Measurements from ENCODE around the gene TET1.
"Not testable (repeated sequence)": the region's sequence is repeated elsewhere in the genome, so short reads cannot be mapped to it uniquely, and the experiment has no call there.

The TET1 gene

GRCh38 chr10:68560186-68560942, at the start of gene TET1:
Gene TET1 (plus strand): TSS chr10:68560337. CDS start chr10:68572339, 12,002 bp downstream.
- DNase-seq (ENCODE audit: low read depth in 2 of 2): no peak

- not testable (repeated sequence) for DNase-seq (ENCODE audit: low read depth in 2 of 2)
Measured at GRCh38 chr10:68516216-68516615, 43.9 kb upstream of the TET1 start.

- peak; percentile 69 to 71 for DNase-seq (ENCODE audit: low read depth in 2 of 2)
Measured at GRCh38 chr10:68516766-68517165, 43.4 kb upstream of the TET1 start.

- DNase-seq (ENCODE audit: low read depth in 2 of 2): peak in 1 of 2 experiments; percentile 2
Measured at GRCh38 chr10:68517188-68517587, 42.9 kb upstream of the TET1 start.

- not testable (repeated sequence) for DNase-seq (ENCODE audit: low read depth in 2 of 2)
Measured at GRCh38 chr10:68518609-68519008, 41.5 kb upstream of the TET1 start.

GRCh38 chr10:68525490-68526038, 34.6 kb upstream of the TET1 start:
- DNase-seq (ENCODE audit: low read depth in 2 of 2): not testable (repeated sequence)

GRCh38 chr10:68526634-68527307, 33.4 kb upstream of the TET1 start:
- DNase-seq (ENCODE audit: low read depth in 2 of 2): no peak

- no peak for DNase-seq (ENCODE audit: low read depth in 2 of 2)
Measured at GRCh38 chr10:68536973-68537372, 23.2 kb upstream of the TET1 start.

- DNase-seq (ENCODE audit: low read depth in 2 of 2): no peak
Measured at GRCh38 chr10:68537796-68538195, 22.3 kb upstream of the TET1 start.

- DNase-seq (ENCODE audit: low read depth in 2 of 2): no peak
Measured at GRCh38 chr10:68543004-68543918, 16.9 kb upstream of the TET1 start.

GRCh38 chr10:68550747-68551411, 9.3 kb upstream of the TET1 start:
- peak; percentile 57 to 61 for DNase-seq (ENCODE audit: low read depth in 2 of 2)

GRCh38 chr10:68553138-68553537, 7.0 kb upstream of the TET1 start:
- no peak for DNase-seq (ENCODE audit: low read depth in 2 of 2)

GRCh38 chr10:68553599-68553998, 6.5 kb upstream of the TET1 start:
- no peak for DNase-seq (ENCODE audit: low read depth in 2 of 2)

GRCh38 chr10:68558478-68558877, 1.7 kb upstream of the TET1 start:
- DNase-seq (ENCODE audit: low read depth in 2 of 2): no peak

GRCh38 chr10:68559251-68559650, 886 bp upstream of the TET1 start:
- no peak for DNase-seq (ENCODE audit: low read depth in 2 of 2)

- no peak for DNase-seq (ENCODE audit: low read depth in 2 of 2)
Measured at GRCh38 chr10:68559841-68560185, 324 bp upstream of the TET1 start.

GRCh38 chr10:68560943-68561864, 1.1 kb downstream of the TET1 start:
- DNase-seq (ENCODE audit: low read depth in 2 of 2): no peak

GRCh38 chr10:68561865-68562649, 1.9 kb downstream of the TET1 start:
- no peak for DNase-seq (ENCODE audit: low read depth in 2 of 2)
